Caco-2 (cell line): ENCODE measurements around the gene JUP. TPM values are rescaled to one million over a fixed set of nuclear protein-coding genes. Genes with fewer than 3 reads are reported as not detected.

Experiments used
- BruUV-seq: library from RNA; stranded (reverse); fragments of 400-500 nt; replicated peaks from 2 replicates; lab custom pipeline; 2021; lab: Mats Ljungman, UMichigan
- CTCF ChIA-PET: fragments of 300-600 bp; sonication (Branson Sonifier 250); formaldehyde crosslinking; loops from one replicate; lab custom pipeline; 2022; ENCODE audit warnings: antibody characterized with exemption; lab: Charles Lee
- POLR2A ChIA-PET: fragments of 300-600 bp; sonication (Branson Sonifier 250); formaldehyde crosslinking; loops from one replicate; lab custom pipeline; 2022; ENCODE audit warnings: antibody characterized with exemption; lab: Charles Lee
- DNase-seq, 2 experiments: peaks; one replicate each; pipeline versions ENCODE4 v3.0.0 to v3.0.0-alpha.2; 2020 to 2022
- H3K27me3 ChIP-seq: replicated peaks from 2 replicates; pipeline ENCODE4 v1.6.0; 2011; ENCODE audit warnings: low read length; ENCODE audit not compliant: control insufficient read depth, insufficient read depth
- H3K36me3 ChIP-seq: 2 replicates; pipeline ENCODE4 v1.5.1; 2011; ENCODE audit warnings: low read length; ENCODE audit not compliant: control insufficient read depth, insufficient read depth
- H3K4me1 ChIP-seq: fragments of 250-450 bp; sonication (Bioruptor Pico); 2 replicates; pipeline ENCODE4 v1.5.1; 2020; ENCODE audit warnings: mild to moderate bottlenecking
- H3K4me3 ChIP-seq: 2 replicates; pipeline ENCODE4 v1.5.1; 2011; ENCODE audit warnings: low read depth, mild to moderate bottlenecking, control low read depth, low read length
- H3K9me3 ChIP-seq: fragments of 250-450 bp; sonication (Bioruptor Pico); 2 replicates; pipeline ENCODE4 v1.5.1; 2020; ENCODE audit warnings: mild to moderate bottlenecking, moderate library complexity
- H3K27ac Mint-ChIP-seq: one replicate; pipeline ENCODE4 v1.8.0; 2022; ENCODE audit warnings: mixed read lengths; ENCODE audit not compliant: unreplicated experiment
- H3K27me3 Mint-ChIP-seq: one replicate; pipeline ENCODE4 v1.8.0; 2022; ENCODE audit warnings: mixed read lengths; ENCODE audit not compliant: insufficient read depth, unreplicated experiment
- H3K36me3 Mint-ChIP-seq: one replicate; pipeline ENCODE4 v1.8.0; 2022; ENCODE audit warnings: mild to moderate bottlenecking, mixed read lengths; ENCODE audit not compliant: insufficient read depth, unreplicated experiment
- H3K4me1 Mint-ChIP-seq: one replicate; pipeline ENCODE4 v1.8.0; 2022; ENCODE audit warnings: low read depth, mixed read lengths; ENCODE audit not compliant: unreplicated experiment
- H3K4me3 Mint-ChIP-seq: one replicate; pipeline ENCODE4 v1.8.0; 2022; ENCODE audit warnings: mild to moderate bottlenecking, moderate library complexity, mixed read lengths; ENCODE audit not compliant: unreplicated experiment
- H3K9me3 Mint-ChIP-seq: one replicate; pipeline ENCODE4 v1.8.0; 2022; ENCODE audit warnings: mixed read lengths; ENCODE audit not compliant: unreplicated experiment
- CTCF ChIP-seq, 2 experiments: fragments of 200-600 bp in 1 of 2; IDR thresholded peaks; 1 replicate in 1 of 2; 2 replicates in 1 of 2; pipeline versions ENCODE4 v1.5.1 to v1.8.0; 2011 to 2022; ENCODE audit warnings: antibody characterized with exemption in 1 of 2, control low read depth in 1 of 2, inconsistent platforms in 1 of 2, low read depth in 1 of 2, low read length in 1 of 2, mild to moderate bottlenecking in 1 of 2, moderate library complexity in 1 of 2; ENCODE audit not compliant: insufficient read depth in 1 of 2, severe bottlenecking in 1 of 2, unreplicated experiment in 1 of 2
- intact Hi-C: fragments of 100-400 bp; cut with micrococcal nuclease; formaldehyde crosslinking; loops from one replicate; pipeline ENCODE4 v1.10.0; 2022; ENCODE audit not compliant: unreplicated experiment
- total RNA-seq: library from RNA; stranded (reverse); gene quantifications from 2 replicates; pipeline ENCODE4 v1.2.3, GENCODE V29; 2022

Gene JUP
- total RNA-seq, 1 experiment from 2014 or later, result 419 TPM

GRCh38 chr17:41801374-41802271 is 15.1 kb upstream of the JUP start:
- peak overlapping the region; percentile 83 for H3K4me3 Mint-ChIP-seq
- CTCF ChIA-PET, result interaction anchor here (0.6 to 5.4 kb wide), 17 partner anchors 9 to 1661 kb away, joined by 3 to 169 read pairs (median 5); partner anchors contain the start of genes EIF1, FKBP10, JUP and P3H4
- POLR2A ChIA-PET, result interaction anchor here (1.0 to 4.2 kb wide), 8 partner anchors 9 to 113 kb away, joined by 3 to 243 read pairs (median 6); partner anchors contain the start of gene JUP

GRCh38 chr17:41800601-41801373 is 14.3 kb upstream of the JUP start:
- no peaks in the 10 kb centered on the region for H3K9me3 ChIP-seq
- TF ChIP-seq CTCF (IDR thresholded peaks at IDR 0.05; ENCODE audit: insufficient read depth in 1 of 2, low read depth in 1 of 2, low read length in 1 of 2, severe bottlenecking in 1 of 2, unreplicated experiment in 1 of 2), result no peak
- BruUV-seq, result no TSS peak
- Mint-ChIP-seq H3K36me3 (peaks cover 57% of the 10 kb centered on the region), H3K9me3 (no peaks in the 10 kb centered on the region), H3K4me1 (peaks cover 44% of the 10 kb centered on the region), H3K27ac (peak overlapping the region; percentile 99), H3K27me3 (no peaks in the 10 kb centered on the region), H3K4me3 (peak overlapping the region; percentile 83)
- H3K27me3 ChIP-seq, result no peaks in the 10 kb centered on the region
- CTCF ChIA-PET, result interaction anchor here (0.5 to 5.4 kb wide), 21 partner anchors 8 to 159 kb away, joined by 3 to 169 read pairs (median 5); partner anchors contain the start of genes EIF1, FKBP10, JUP and ODAD4
- intact Hi-C loops, result loop anchor here (1.0 kb wide), 4 partner anchors 7 to 62 kb away; partner anchors contain the start of gene JUP
- POLR2A ChIA-PET, result interaction anchor here (0.5 to 4.2 kb wide), 24 partner anchors 8 to 1567 kb away, joined by 3 to 243 read pairs (median 6); partner anchors contain the start of genes HAP1, JUP and ODAD4
- H3K4me1 ChIP-seq, result peaks cover 39% of the 10 kb centered on the region
- DNase-seq, result peak; percentile 96 to 99
- peak overlapping the region; percentile 26 for H3K4me3 ChIP-seq
- H3K36me3 ChIP-seq, result 0 out of 2 replicates have a peak, but pooled peaks cover 2% of the 10 kb centered on the region

More at GRCh38 chr17:41801374-41802271, 15.1 kb upstream of the JUP start:
- Histone ChIP-seq H3K4me3 (peak overlapping the region; percentile 26), H3K36me3 (0 out of 2 replicates have a peak, but pooled peaks cover 2% of the 10 kb centered on the region), H3K27me3 (no peaks in the 10 kb centered on the region), H3K4me1 (peaks cover 31% of the 10 kb centered on the region), H3K9me3 (no peaks in the 10 kb centered on the region)
- H3K27me3 Mint-ChIP-seq, result no peaks in the 10 kb centered on the region
- BruUV-seq, result TSS peak; percentile 91
- peaks cover 57% of the 10 kb centered on the region for H3K36me3 Mint-ChIP-seq
- DNase-seq, result peak; percentile 91 to 94
- H3K27ac Mint-ChIP-seq, result peak overlapping the region; percentile 99
- TF ChIP-seq CTCF (IDR thresholded peaks at IDR 0.05; ENCODE audit: insufficient read depth in 1 of 2, low read depth in 1 of 2, low read length in 1 of 2, severe bottlenecking in 1 of 2, unreplicated experiment in 1 of 2), result peak; percentile 97
- H3K9me3 Mint-ChIP-seq, result no peaks in the 10 kb centered on the region
- intact Hi-C loops, result loop anchor here (1.0 kb wide), 4 partner anchors 8 to 63 kb away; partner anchors contain the start of gene JUP
- H3K4me1 Mint-ChIP-seq, result peaks cover 38% of the 10 kb centered on the region
